ENCODE results near the gene EPS15. TPM values are rescaled to one million over a fixed set of nuclear protein-coding genes. Genes with fewer than 3 reads are reported as not detected.

The EPS15 gene
- total and polyA plus RNA-seq, 9 of the 15 experiments (the other 6 are each of a cell fraction or from before 2014, with no cell fraction given), result 23.1 to 69.0 (median 41.7) TPM

DNA sequence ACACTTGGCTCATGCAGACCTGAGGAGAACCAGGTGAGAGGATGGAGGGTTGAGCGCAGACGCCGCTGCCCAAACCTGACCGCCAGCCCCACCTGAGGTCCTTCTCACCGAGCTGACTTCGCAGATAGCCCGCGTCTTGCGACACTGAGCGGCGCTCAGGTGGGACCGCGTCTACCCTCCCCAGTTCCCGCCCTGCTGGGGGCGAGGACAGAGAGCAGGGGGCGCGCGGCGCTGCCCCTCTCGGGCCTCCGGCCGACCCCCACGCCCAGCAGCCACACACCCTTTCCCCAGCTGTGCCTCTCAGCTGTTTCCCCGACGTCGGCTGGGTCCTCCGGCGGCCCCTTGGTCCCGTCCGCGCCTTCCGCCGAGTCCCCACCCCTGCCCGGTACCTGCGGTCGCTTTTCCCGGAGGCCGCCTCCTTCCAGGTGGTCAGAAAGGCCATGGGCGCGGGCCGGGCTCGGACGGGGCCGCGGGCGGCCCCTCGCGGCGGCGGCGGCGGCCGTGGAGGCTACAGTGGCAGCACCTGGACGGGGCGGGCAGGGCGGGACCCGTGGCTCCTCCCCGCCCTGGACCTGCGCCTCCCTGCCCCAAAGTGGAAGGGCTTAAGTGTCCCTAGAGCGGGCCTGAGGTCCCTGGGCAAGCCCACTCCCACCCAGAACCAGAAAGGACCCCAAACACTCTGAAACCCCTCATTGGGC lies 174.3 kb downstream of the EPS15 start (continued):
- TF ChIP-seq, protein P1, sequence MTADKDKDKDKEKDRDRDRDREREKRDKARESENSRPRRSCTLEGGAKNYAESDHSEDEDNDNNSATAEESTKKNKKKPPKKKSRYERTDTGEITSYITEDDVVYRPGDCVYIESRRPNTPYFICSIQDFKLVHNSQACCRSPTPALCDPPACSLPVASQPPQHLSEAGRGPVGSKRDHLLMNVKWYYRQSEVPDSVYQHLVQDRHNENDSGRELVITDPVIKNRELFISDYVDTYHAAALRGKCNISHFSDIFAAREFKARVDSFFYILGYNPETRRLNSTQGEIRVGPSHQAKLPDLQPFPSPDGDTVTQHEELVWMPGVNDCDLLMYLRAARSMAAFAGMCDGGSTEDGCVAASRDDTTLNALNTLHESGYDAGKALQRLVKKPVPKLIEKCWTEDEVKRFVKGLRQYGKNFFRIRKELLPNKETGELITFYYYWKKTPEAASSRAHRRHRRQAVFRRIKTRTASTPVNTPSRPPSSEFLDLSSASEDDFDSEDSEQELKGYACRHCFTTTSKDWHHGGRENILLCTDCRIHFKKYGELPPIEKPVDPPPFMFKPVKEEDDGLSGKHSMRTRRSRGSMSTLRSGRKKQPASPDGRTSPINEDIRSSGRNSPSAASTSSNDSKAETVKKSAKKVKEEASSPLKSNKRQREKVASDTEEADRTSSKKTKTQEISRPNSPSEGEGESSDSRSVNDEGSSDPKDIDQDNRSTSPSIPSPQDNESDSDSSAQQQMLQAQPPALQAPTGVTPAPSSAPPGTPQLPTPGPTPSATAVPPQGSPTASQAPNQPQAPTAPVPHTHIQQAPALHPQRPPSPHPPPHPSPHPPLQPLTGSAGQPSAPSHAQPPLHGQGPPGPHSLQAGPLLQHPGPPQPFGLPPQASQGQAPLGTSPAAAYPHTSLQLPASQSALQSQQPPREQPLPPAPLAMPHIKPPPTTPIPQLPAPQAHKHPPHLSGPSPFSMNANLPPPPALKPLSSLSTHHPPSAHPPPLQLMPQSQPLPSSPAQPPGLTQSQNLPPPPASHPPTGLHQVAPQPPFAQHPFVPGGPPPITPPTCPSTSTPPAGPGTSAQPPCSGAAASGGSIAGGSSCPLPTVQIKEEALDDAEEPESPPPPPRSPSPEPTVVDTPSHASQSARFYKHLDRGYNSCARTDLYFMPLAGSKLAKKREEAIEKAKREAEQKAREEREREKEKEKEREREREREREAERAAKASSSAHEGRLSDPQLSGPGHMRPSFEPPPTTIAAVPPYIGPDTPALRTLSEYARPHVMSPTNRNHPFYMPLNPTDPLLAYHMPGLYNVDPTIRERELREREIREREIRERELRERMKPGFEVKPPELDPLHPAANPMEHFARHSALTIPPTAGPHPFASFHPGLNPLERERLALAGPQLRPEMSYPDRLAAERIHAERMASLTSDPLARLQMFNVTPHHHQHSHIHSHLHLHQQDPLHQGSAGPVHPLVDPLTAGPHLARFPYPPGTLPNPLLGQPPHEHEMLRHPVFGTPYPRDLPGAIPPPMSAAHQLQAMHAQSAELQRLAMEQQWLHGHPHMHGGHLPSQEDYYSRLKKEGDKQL (CRISPR knock-in tag; IDR thresholded peaks at IDR 0.05; ENCODE audit: borderline replicate concordance), result no peak
- TF ChIP-seq ZFX (CRISPR knock-in tag; IDR thresholded peaks at IDR 0.05) (no peak), POLR2G (IDR thresholded peaks at IDR 0.05; ENCODE audit: low read depth, low read length) (peak; percentile 62), PHTF2 (CRISPR knock-in tag; IDR thresholded peaks at IDR 0.05) (no peak), NONO (IDR thresholded peaks at IDR 0.05; ENCODE audit: low read depth in 2 of 2, low read length in 1 of 2) (0 out of 4 replicates have a peak, but pooled peaks of 1 of the 2 experiments have one; percentile 30), NFE2L1 (tag; IDR thresholded peaks at IDR 0.05; ENCODE audit: borderline replicate concordance, low read depth) (no peak)
- TF ChIP-seq, protein P2, sequence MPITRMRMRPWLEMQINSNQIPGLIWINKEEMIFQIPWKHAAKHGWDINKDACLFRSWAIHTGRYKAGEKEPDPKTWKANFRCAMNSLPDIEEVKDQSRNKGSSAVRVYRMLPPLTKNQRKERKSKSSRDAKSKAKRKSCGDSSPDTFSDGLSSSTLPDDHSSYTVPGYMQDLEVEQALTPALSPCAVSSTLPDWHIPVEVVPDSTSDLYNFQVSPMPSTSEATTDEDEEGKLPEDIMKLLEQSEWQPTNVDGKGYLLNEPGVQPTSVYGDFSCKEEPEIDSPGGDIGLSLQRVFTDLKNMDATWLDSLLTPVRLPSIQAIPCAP (CRISPR knock-in tag; IDR thresholded peaks at IDR 0.05; ENCODE audit: borderline replicate concordance), result no peak
- TF ChIP-seq, protein P3, sequence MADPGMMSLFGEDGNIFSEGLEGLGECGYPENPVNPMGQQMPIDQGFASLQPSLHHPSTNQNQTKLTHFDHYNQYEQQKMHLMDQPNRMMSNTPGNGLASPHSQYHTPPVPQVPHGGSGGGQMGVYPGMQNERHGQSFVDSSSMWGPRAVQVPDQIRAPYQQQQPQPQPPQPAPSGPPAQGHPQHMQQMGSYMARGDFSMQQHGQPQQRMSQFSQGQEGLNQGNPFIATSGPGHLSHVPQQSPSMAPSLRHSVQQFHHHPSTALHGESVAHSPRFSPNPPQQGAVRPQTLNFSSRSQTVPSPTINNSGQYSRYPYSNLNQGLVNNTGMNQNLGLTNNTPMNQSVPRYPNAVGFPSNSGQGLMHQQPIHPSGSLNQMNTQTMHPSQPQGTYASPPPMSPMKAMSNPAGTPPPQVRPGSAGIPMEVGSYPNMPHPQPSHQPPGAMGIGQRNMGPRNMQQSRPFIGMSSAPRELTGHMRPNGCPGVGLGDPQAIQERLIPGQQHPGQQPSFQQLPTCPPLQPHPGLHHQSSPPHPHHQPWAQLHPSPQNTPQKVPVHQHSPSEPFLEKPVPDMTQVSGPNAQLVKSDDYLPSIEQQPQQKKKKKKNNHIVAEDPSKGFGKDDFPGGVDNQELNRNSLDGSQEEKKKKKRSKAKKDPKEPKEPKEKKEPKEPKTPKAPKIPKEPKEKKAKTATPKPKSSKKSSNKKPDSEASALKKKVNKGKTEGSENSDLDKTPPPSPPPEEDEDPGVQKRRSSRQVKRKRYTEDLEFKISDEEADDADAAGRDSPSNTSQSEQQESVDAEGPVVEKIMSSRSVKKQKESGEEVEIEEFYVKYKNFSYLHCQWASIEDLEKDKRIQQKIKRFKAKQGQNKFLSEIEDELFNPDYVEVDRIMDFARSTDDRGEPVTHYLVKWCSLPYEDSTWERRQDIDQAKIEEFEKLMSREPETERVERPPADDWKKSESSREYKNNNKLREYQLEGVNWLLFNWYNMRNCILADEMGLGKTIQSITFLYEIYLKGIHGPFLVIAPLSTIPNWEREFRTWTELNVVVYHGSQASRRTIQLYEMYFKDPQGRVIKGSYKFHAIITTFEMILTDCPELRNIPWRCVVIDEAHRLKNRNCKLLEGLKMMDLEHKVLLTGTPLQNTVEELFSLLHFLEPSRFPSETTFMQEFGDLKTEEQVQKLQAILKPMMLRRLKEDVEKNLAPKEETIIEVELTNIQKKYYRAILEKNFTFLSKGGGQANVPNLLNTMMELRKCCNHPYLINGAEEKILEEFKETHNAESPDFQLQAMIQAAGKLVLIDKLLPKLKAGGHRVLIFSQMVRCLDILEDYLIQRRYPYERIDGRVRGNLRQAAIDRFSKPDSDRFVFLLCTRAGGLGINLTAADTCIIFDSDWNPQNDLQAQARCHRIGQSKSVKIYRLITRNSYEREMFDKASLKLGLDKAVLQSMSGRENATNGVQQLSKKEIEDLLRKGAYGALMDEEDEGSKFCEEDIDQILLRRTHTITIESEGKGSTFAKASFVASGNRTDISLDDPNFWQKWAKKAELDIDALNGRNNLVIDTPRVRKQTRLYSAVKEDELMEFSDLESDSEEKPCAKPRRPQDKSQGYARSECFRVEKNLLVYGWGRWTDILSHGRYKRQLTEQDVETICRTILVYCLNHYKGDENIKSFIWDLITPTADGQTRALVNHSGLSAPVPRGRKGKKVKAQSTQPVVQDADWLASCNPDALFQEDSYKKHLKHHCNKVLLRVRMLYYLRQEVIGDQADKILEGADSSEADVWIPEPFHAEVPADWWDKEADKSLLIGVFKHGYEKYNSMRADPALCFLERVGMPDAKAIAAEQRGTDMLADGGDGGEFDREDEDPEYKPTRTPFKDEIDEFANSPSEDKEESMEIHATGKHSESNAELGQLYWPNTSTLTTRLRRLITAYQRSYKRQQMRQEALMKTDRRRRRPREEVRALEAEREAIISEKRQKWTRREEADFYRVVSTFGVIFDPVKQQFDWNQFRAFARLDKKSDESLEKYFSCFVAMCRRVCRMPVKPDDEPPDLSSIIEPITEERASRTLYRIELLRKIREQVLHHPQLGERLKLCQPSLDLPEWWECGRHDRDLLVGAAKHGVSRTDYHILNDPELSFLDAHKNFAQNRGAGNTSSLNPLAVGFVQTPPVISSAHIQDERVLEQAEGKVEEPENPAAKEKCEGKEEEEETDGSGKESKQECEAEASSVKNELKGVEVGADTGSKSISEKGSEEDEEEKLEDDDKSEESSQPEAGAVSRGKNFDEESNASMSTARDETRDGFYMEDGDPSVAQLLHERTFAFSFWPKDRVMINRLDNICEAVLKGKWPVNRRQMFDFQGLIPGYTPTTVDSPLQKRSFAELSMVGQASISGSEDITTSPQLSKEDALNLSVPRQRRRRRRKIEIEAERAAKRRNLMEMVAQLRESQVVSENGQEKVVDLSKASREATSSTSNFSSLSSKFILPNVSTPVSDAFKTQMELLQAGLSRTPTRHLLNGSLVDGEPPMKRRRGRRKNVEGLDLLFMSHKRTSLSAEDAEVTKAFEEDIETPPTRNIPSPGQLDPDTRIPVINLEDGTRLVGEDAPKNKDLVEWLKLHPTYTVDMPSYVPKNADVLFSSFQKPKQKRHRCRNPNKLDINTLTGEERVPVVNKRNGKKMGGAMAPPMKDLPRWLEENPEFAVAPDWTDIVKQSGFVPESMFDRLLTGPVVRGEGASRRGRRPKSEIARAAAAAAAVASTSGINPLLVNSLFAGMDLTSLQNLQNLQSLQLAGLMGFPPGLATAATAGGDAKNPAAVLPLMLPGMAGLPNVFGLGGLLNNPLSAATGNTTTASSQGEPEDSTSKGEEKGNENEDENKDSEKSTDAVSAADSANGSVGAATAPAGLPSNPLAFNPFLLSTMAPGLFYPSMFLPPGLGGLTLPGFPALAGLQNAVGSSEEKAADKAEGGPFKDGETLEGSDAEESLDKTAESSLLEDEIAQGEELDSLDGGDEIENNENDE (IDR thresholded peaks at IDR 0.05; ENCODE audit: low read depth, low read length), result no peak

Data from K562 (cell line).